Muscle layer of colon (tissue), 2 donors: ENCODE results near the gene LSM6.
A peak's percentile ranks its signal among the peaks of the same experiment; 100 is the strongest.

ENCODE experiments used
- H3K27ac ChIP-seq: one replicate; pipeline ENCODE4 v1.7.0; 2013; ENCODE audit warnings: low read depth, mild to moderate bottlenecking, low read length, moderate library complexity
- H3K27me3 ChIP-seq, 2 donors: one replicate each; pipeline ENCODE4 v1.7.0; 2013; ENCODE audit warnings: low read length in 2 of 2, mild to moderate bottlenecking in 2 of 2; ENCODE audit not compliant: insufficient read depth in 2 of 2, control insufficient read depth in 1 of 2
- H3K36me3 ChIP-seq: one replicate; pipeline ENCODE4 v1.7.0; 2013; ENCODE audit warnings: mild to moderate bottlenecking, low read length; ENCODE audit not compliant: insufficient read depth
- H3K4me1 ChIP-seq: one replicate; pipeline ENCODE4 v1.7.0; 2013; ENCODE audit warnings: mild to moderate bottlenecking, low read length; ENCODE audit not compliant: insufficient read depth
- H3K4me3 ChIP-seq, 2 donors: one replicate each; pipeline ENCODE4 v1.7.0; 2013; ENCODE audit warnings: low read length in 2 of 2, low read depth in 1 of 2, mild to moderate bottlenecking in 1 of 2, moderate library complexity in 1 of 2
- H3K9ac ChIP-seq: one replicate; pipeline ENCODE4 v1.7.0; 2013; ENCODE audit warnings: low read length
- H3K9me3 ChIP-seq: one replicate; pipeline ENCODE4 v1.7.0; 2013; ENCODE audit warnings: mild to moderate bottlenecking, low read length
- donor health status: abdominal sarcoma.
- donor health status: Adenocarcinoma of cecum.

The LSM6 gene

DNA sequence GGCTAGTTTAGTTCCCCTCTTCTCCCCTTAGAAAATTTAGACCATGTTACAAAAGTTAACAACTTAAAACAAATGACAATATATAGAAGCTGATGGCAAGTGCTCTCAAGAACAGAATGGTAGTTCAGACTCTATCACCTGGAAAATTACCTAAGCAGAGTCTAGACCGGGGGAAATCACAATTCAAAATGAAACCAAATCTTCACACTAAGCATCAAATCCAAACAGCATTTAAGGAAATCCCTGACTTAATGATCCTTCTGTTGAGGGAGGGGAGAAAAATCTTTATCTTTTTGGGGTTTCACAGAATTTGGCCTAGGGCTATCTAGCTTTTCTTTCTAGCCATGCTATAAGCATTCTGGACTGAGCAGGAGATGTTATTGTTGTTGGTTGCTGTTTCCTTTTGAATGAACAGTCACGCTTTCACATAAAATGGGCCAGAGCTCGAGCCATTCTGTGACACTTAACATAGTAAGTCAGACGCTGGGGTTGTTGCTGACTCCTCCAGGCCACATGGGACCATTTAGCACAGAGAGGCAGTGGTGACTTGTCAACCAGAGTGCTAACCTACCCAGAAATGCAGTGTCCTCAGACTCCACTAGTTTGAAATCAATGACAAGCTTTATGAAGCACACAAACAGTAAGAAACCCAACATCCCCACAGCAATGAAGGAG is 16.0 kb upstream of the LSM6 start:
- no peak overlapping the region for H3K4me3 ChIP-seq
- H3K27ac ChIP-seq, result no peak overlapping the region
- H3K9me3 ChIP-seq, result peaks cover 3% of the 10 kb centered on the region
- no peaks in the 10 kb centered on the region for H3K27me3 ChIP-seq
- no peaks in the 10 kb centered on the region for H3K4me1 ChIP-seq
- H3K36me3 ChIP-seq, result no peaks in the 10 kb centered on the region
- no peak overlapping the region for H3K9ac ChIP-seq

DNA sequence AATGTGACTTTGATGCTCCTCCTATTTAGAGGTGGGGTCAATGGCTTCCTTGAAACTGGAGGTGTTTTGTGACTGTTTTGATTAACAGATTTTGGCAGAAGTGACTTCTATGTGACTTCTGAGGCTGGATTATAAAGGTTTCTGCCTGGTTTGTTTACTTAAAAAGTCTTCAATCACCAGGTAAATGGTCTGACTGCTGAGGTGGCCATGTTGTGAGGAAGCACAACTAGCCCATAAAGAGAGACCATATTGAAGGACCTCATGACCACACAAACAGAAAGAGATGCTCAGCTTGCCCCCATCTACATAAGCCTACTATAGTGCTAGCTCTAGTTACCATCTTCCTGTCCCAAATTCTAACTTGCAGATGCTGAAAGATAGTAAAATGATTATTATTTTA is 14.3 kb upstream of the LSM6 start:
- Histone ChIP-seq H3K4me1 (no peaks in the 10 kb centered on the region), H3K27ac (no peak overlapping the region), H3K9me3 (peaks cover 3% of the 10 kb centered on the region), H3K36me3 (no peaks in the 10 kb centered on the region), H3K9ac (no peak overlapping the region), H3K27me3 (no peaks in the 10 kb centered on the region), H3K4me3 (no peak overlapping the region)

DNA sequence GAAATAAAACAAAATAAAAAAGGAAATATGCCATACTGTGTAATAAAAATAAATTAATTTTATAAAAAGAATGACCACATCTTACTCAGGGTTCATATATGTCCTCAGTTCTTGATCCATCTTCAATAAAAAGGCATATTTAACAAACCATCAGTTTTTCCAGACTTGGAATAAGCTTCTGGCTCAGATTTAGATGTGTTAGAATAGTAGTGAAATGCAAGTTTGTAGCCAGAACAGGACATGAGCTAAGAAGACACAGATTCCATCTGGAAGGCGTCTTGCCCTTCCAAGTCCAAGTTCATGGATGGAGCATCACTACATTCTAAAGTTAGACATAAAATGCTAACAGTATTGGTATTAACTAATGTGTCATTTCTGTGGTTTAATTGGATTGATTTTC is 10.3 kb upstream of the LSM6 start:
- Histone ChIP-seq H3K36me3 (no peaks in the 10 kb centered on the region), H3K27ac (no peak overlapping the region), H3K9me3 (peaks cover 3% of the 10 kb centered on the region), H3K4me3 (no peak overlapping the region), H3K4me1 (no peaks in the 10 kb centered on the region), H3K27me3 (no peaks in the 10 kb centered on the region), H3K9ac (no peak overlapping the region)

DNA sequence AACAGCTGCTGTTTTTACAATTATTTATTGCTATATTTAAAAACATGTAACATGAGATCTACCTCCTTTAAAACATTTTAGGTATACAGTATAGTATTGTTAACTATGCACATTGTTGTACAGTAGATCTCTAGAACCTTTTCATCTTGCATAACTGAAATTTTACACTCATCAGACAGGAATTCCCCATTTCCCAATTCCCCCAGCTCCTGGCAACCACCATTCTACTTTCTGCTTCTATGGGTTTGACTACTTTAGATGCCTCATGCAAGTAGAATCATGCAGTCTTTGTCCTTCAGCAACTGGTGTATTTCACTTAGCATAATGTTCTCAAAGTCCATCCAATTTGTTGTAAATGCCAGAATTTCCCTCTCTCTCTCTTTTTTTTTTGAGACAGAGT is 9.7 kb upstream of the LSM6 start:
- Histone ChIP-seq H3K27me3 (no peaks in the 10 kb centered on the region), H3K36me3 (no peaks in the 10 kb centered on the region), H3K4me1 (no peaks in the 10 kb centered on the region), H3K4me3 (no peak overlapping the region), H3K9me3 (peaks cover 3% of the 10 kb centered on the region), H3K27ac (no peak overlapping the region), H3K9ac (no peak overlapping the region)

DNA sequence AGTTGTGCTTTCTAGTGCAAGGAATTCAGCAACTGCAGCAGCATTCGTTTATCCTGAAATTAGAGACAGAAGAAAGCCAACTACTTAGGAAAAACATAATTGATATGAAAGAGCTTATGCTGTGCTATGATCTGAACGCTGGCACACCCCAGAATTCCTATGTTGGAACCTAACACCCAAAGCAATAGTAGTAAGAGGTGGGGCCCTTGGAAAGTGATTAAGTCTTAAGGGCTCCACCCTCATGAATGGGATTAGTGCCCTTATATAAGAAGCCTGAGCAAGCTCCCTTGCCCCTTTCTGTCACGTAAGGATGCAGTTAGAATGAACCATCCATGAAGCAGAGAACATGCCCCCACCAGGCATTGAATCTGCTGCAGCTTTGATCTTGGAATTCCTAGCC is 5.4 kb upstream of the LSM6 start:
- Histone ChIP-seq H3K9me3 (no peaks in the 10 kb centered on the region), H3K27ac (no peak overlapping the region), H3K36me3 (no peaks in the 10 kb centered on the region), H3K4me1 (no peaks in the 10 kb centered on the region), H3K4me3 (no peak overlapping the region), H3K9ac (no peak overlapping the region), H3K27me3 (no peaks in the 10 kb centered on the region)

DNA sequence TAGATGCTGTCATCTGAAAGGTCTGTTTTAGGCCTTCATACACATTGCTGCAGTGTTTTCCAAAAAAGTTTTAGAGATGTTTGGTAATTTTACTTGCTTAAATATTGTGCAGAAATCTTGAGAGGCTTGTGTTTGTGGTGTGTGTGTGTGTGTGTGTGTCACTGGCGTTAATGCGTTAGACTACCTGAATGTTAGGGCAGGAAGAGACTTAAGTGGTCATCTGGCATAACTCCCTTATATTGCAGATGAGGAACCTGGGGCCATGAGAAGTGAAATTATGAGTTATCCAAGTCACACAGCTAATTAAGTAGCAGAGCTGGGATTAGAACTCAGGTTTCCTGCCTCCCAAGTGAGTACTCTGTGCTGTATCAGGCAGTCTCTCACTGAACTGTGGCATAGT is 1.4 kb downstream of the LSM6 start:
- Histone ChIP-seq H3K27me3 (no peaks in the 10 kb centered on the region), H3K4me1 (peaks cover 25% of the 10 kb centered on the region), H3K36me3 (no peaks in the 10 kb centered on the region), H3K4me3 (peak overlapping the region; percentile 83 to 85), H3K9me3 (no peaks in the 10 kb centered on the region), H3K27ac (no peak overlapping the region), H3K9ac (no peak overlapping the region)

DNA sequence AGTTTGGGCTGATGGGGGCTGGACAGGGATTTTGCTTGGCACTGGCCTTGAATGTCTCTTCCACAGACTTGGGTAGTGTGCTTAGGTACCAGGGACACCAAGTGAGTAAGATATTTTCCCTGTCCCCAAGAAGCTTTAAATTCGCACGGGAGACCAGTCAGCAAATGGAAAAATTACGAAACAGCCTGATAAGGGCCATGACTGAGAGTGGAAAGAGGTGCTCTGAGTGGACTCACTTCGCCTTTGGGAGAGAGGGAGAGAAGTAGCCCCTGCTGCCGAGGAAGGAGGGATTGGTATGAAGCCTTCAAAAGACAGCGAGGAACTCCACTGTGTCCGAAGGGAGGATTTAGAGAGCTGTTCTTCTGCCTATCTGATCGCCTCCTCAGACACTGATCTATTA is 2.6 kb downstream of the LSM6 start:
- Histone ChIP-seq H3K9ac (no peak overlapping the region), H3K9me3 (no peaks in the 10 kb centered on the region), H3K4me3 (no peak overlapping the region), H3K27ac (no peak overlapping the region), H3K27me3 (no peaks in the 10 kb centered on the region), H3K36me3 (peaks cover 3% of the 10 kb centered on the region), H3K4me1 (peaks cover 25% of the 10 kb centered on the region)

DNA sequence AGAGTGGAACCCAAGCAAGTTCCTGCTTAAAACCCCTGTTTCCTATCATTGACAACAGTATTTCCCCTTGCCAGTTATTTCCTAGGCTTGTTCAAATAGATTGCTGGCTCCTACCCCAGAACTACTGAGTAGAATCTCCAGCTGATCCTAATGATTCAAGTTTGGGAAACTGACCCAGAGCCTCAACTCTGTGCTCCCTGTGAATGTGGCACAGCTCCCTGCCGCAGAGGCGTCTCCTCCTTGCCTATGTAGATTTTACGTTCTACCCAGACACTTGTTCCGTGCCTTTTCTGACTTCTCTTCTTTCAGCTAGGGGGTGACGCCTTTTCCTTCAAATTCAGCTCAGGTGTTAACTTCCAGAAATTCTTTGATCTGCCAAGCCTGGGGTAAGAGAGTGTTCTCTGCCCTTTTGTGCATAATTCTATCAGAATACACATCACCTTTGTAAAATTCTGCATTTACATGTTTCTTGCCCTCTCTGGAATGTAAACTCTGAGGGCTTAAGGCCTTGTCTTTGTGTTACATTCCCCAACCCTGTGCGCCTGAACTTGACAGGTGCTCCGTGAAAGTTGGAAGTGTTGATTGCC is 4.4 kb downstream of the LSM6 start:
- Histone ChIP-seq H3K9ac (no peak overlapping the region), H3K4me3 (no peak overlapping the region), H3K27me3 (no peaks in the 10 kb centered on the region), H3K36me3 (peaks cover 9% of the 10 kb centered on the region), H3K27ac (no peak overlapping the region), H3K4me1 (peaks cover 25% of the 10 kb centered on the region), H3K9me3 (no peaks in the 10 kb centered on the region)

DNA sequence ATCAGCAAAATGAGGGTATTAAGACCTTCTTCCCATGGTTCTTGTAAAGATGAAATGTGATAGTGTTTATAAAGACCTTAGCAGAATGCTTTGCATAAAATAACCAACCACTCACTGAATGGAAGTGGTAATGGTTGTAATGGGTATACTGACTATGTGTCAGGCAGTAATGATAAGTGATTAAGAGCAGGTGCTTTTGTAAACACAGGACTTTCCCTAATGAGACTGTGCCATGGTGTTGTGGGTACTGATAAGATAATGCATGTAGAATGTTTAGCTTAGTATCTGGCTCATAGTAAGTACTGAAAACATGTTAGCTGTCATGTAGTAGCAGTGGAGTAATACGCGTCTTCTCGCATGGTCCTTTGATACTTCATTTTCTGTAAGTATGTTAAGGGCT is 6.9 kb downstream of the LSM6 start:
- Histone ChIP-seq H3K27ac (no peak overlapping the region), H3K36me3 (peaks cover 20% of the 10 kb centered on the region), H3K4me3 (no peak overlapping the region), H3K9ac (no peak overlapping the region), H3K27me3 (no peaks in the 10 kb centered on the region), H3K4me1 (peaks cover 16% of the 10 kb centered on the region), H3K9me3 (no peaks in the 10 kb centered on the region)

DNA sequence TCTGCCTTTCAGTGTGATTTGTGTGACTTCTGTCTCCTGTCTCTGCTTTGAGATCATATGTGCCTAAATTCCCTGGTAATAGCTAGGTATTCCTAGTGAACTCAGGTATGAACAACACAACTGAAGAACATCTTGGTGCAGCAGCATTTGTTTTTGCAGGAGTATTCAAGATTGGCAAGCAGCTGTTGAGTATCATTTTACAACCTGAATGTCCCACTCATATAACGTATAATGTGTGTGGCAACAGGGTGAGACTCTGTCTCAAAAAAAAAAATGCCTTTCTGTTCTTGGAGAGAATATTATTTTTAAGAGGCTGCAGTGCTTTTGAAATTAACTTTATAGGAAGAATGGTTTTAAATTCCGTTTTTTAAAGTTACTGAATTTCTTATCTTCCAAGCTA is 7.7 kb downstream of the LSM6 start:
- no peak overlapping the region for H3K4me3 ChIP-seq

DNA sequence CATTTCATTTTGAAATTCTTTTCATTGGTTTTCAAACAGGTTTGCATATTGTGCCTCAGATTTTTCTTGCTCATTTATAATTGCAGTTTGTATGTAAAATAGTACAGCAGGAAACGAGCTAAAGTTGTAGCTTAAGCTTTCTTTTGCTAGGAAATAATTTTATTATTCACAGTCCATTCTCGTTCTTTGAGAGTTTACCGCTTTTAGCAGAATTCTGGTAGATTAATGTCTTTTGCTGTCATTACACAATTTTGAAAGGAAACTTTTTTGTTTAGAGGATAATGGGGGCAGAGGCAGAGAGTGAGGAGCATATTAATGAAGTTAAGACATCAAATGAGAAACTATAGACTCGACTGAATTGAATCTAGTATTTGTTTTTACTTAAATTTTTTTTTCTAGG is 10.5 kb downstream of the LSM6 start:
- no peak overlapping the region for H3K4me3 ChIP-seq
- no peaks in the 10 kb centered on the region for H3K9me3 ChIP-seq
- no peak overlapping the region for H3K9ac ChIP-seq
- H3K27me3 ChIP-seq, result no peaks in the 10 kb centered on the region
- peaks cover 25% of the 10 kb centered on the region for H3K36me3 ChIP-seq
- H3K27ac ChIP-seq, result no peak overlapping the region
- peaks cover 5% of the 10 kb centered on the region for H3K4me1 ChIP-seq

More for the DNA sequence above, 7.7 kb downstream of the LSM6 start:
- peaks cover 10% of the 10 kb centered on the region for H3K4me1 ChIP-seq
- no peak overlapping the region for H3K9ac ChIP-seq
- no peaks in the 10 kb centered on the region for H3K27me3 ChIP-seq
- H3K27ac ChIP-seq, result no peak overlapping the region
- peaks cover 22% of the 10 kb centered on the region for H3K36me3 ChIP-seq
- H3K9me3 ChIP-seq, result no peaks in the 10 kb centered on the region

DNA sequence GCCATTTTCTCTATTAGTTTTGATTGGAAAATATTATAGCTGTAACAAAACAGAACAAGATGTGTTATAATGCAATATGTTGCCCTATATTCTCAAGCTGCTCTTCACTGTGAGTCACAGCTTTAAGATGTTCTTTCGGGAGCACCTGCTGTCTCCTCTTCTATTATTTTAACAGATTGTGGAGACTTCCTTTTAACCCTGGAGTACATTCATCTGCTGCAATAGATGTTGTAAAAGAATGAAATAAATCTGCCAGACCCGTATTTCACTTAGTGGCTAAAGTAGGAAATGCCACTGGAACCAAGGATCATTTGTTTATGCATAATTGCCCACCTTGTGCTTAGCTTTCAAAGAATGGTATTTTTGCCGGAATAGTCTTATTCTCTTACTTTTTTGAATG is 11.1 kb downstream of the LSM6 start:
- H3K4me3 ChIP-seq, result no peak overlapping the region
- H3K36me3 ChIP-seq, result peaks cover 25% of the 10 kb centered on the region
- no peaks in the 10 kb centered on the region for H3K27me3 ChIP-seq
- no peak overlapping the region for H3K27ac ChIP-seq
- H3K4me1 ChIP-seq, result peaks cover 10% of the 10 kb centered on the region
- no peak overlapping the region for H3K9ac ChIP-seq
- H3K9me3 ChIP-seq, result no peaks in the 10 kb centered on the region
